GDM1 (cell line): ENCODE results near the gene MYH14.

Experiments
- DNase-seq: peaks from one replicate; lab custom pipeline; 2025; lab: John Stamatoyannopoulos, UW

The MYH14 gene

GRCh38 chr19:50195224-50195623, 8.2 kb upstream of the MYH14 start:
- no peak for DNase-seq

- no peak for DNase-seq
Observed at GRCh38 chr19:50196322-50196932, 7.0 kb upstream of the MYH14 start.

- DNase-seq: no peak
Observed at GRCh38 chr19:50197348-50197747, 6.1 kb upstream of the MYH14 start.

GRCh38 chr19:50198431-50199258, 4.8 kb upstream of the MYH14 start:
- DNase-seq: no peak

- DNase-seq: no peak
Observed at GRCh38 chr19:50199259-50199555, 4.2 kb upstream of the MYH14 start.

GRCh38 chr19:50202386-50202785, 1.0 kb upstream of the MYH14 start:
- no peak for DNase-seq

- no peak for DNase-seq
Observed at GRCh38 chr19:50202962-50203280, 501 bp upstream of the MYH14 start.

GRCh38 chr19:50204081-50204428, 633 bp downstream of the MYH14 start:
- DNase-seq: no peak

- no peak for DNase-seq
Observed at GRCh38 chr19:50204811-50205675, 1.6 kb downstream of the MYH14 start.

- no peak for DNase-seq
Observed at GRCh38 chr19:50205681-50206138, 2.3 kb downstream of the MYH14 start.

- no peak for DNase-seq
Observed at GRCh38 chr19:50206191-50206590, 2.8 kb downstream of the MYH14 start.

GRCh38 chr19:50207730-50208129, 4.3 kb downstream of the MYH14 start:
- DNase-seq: no peak

GRCh38 chr19:50209131-50209530, 5.7 kb downstream of the MYH14 start:
- DNase-seq: no peak

- no peak for DNase-seq
Observed at GRCh38 chr19:50210425-50210824, 7.0 kb downstream of the MYH14 start.

GRCh38 chr19:50213925-50214324, 10.5 kb downstream of the MYH14 start:
- no peak for DNase-seq

- DNase-seq: no peak
Observed at GRCh38 chr19:50214699-50215543, 11.5 kb downstream of the MYH14 start.

- DNase-seq: no peak
Observed at GRCh38 chr19:50215820-50216219, 12.4 kb downstream of the MYH14 start.

GRCh38 chr19:50221087-50221486, 17.7 kb downstream of the MYH14 start:
- DNase-seq: no peak

- DNase-seq: no peak
Observed at GRCh38 chr19:50222691-50223438, 19.4 kb downstream of the MYH14 start.

GRCh38 chr19:50223439-50223716, 20.0 kb downstream of the MYH14 start:
- no peak for DNase-seq

- no peak for DNase-seq
Observed at GRCh38 chr19:50224986-50225747, 21.7 kb downstream of the MYH14 start.
